NCI-H2196 treated with DMSO at 0.1 percent for 48 hours (cell line): ENCODE measurements around the gene MCTP2.

Experiments used
- DNase-seq: peaks from one replicate; lab custom pipeline; 2025; ENCODE audit not compliant: unreplicated experiment; lab: John Stamatoyannopoulos, UW

MCTP2 gene

GRCh38 chr15:94348084-94348483, 116.7 kb downstream of the MCTP2 start:
- DNase-seq, result no peak

GRCh38 chr15:94351031-94351535, 119.7 kb downstream of the MCTP2 start:
- DNase-seq, result no peak

DNA sequence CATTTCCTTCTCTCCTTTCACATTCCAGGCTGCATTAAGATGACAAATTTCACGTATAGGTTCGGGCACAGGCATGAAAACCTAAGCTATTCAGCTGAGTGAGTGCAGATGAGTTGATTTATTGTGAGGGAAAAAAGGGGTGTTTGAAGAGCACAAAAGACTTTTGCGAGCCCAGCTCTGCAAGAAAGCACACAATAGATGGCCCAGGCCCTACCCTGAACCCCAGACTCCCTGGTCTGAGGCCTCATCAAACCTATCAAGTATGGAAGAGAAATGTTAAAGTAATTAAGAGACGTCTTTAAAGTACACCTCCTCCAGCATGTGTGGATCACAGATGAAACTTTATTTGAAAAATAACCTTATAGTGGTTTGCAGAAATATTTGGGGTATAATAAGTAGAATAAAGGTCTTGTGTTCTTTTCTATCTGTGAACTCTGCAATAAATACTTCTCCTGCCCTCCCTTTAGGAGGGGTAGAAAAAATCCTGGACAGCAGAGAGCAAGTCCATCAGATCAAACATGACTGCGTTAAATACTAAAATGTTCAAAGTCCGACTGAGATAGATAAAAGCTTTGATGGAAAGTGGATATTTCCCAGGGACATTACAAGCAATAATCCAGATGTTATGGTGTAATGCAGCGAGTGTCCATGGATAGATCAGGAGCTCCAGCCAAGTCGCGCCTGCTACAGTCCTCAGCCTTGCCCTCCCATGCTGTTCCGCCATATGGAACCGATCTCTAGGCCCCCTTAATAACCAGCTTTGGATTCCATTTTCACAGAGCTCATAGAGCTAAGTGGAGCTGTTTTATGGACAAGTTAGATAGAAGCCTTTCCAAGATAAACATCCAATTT, 121.5 kb downstream of the MCTP2 start:
- DNase-seq, result no peak

- DNase-seq, result no peak
Measured at GRCh38 chr15:94353488-94353820, 122.1 kb downstream of the MCTP2 start.

DNA sequence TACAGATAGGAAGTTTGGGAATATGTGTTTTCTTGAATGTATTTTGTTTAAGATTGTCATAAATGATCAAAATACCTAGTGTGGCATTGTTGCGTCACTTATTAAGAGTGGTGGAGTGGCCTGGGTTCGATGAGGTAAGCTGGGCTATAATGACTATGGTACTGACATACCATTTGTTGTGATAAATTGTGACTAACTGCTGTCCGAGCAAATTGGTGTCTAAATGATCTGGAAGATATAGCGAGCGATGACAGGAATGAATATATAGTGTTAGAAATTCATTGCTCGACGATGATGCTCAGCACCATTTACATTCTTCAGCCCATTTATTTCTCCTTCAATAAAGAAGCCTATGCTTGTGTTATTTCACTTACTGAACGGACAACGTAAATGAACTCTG, 123.3 kb downstream of the MCTP2 start:
- no peak for DNase-seq

DNA sequence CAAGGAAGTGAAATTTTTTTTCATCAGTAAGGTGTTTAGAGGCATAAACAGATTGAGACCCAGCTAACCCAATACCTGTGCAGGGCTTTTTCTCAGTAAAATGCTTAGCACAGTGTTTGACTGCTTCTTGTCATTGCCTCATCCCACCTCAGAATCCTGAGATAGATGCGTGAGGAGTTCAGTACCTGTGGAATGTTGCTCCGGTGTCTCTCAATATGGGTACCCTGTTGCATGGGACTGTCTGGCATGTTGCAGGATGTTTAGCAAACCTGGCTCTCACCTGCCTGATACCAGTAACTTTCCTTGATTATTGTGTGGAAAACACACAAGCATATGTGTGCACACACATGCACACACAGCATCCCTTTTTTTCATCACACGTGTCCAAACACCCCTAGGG, 128.4 kb downstream of the MCTP2 start:
- no peak for DNase-seq

DNA sequence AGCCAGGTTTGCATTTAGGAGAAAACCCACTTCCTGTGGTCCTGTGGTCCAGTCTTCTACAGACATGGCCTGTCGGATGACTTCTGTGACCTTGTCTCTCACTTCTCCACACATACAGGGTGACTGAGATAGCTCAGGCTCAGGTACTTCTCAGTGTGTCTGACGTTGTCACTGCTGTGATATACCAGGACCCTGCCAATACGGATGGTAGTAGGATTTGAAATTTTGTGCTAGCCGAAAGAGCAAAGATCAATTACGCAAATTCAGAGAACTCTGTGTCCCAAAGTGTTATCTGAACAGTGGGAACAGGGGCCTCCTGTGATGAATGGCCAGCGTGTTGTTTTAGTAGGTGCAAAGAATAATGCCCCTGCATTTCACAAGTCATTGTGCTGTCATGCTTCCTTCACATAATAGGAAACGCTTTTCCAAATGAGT, 128.9 kb downstream of the MCTP2 start:
- DNase-seq, result no peak

DNA sequence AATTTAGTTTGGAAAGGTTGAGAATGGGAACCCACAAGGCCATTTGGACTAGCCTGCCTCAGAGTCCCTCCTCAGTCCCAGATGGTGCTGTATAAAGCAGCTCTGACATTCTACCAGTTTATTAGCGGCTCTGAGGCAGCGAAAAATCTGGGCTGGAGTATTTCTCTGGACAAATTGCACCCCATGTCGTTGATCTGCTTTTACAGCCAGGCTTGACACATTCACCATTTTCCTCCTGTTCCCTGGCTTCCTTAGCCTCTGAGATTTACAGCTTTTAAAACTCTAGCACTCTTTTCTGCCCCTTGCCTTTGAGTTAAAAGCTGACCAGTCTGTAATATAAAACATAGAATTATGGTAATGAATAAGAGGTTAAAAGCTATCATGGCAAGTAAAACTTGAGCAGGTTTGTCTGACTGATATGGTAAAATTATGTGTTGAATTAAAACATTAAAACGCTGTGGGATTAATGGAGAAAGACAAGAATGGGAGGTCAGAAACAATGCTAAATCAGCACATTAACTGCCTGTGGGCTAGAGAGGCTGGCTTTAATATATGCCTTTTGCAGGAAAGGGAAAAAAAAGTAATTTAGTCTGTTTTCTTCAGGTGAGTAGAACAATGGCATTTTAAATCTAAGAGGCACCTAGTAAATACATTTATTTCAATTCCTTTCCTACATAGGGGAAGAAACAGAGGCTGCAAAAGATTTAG, 131.2 kb downstream of the MCTP2 start:
- DNase-seq, result no peak

- DNase-seq, result no peak
Measured at GRCh38 chr15:94363382-94363781, 132.0 kb downstream of the MCTP2 start.

- DNase-seq, result no peak
Measured at GRCh38 chr15:94366781-94367180, 135.4 kb downstream of the MCTP2 start.

GRCh38 chr15:94367726-94368535, 136.6 kb downstream of the MCTP2 start:
- DNase-seq, result no peak

DNA sequence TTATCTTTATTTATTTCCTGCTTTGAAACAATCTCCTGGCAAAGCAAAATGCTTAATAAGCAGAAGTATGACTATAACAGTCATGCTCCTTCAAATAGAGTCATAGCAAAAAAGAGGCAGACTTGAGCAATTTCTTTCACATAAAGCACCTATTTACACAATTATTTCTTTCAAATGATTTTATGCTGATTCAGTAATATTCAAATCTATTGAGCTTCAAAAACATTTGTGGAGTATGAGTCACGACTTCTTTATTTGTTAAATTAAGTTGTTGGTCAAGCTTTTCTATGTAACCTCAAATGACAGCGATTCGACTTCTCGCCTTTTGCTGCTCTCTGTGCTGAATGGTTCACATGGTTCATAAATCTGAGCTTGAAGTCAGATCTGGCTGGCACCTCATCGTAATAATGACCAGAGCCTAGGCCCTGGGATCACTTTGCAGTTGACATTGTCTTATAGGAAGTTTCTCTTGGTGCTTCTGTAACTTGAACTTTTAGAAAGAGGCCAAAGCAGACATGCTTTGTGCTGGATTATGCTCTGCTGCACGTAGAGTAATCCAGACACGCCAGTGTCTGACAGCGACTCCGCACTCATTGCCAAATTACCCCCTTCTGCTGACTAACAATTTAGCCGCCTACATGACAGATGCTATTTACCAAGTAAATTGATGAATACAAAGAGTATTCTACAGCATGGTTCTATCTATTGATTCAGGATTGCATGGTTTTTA, 139.0 kb downstream of the MCTP2 start:
- no peak for DNase-seq

DNA sequence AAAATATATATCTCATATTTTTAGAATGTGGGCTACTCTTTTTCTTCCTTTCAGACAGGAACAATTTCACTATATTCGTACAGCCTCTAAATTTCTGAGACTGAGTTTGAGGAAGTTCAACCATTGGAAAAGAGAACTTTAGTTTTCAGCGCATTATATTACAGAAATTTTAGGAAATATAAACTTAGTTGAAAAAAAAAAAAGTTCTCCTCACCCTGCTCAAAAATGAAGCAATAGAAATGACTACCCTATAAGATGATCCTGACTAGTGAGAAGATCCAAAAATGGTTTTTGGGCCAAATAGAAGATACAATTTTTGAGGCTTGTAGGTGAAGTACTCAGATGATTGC, 139.6 kb downstream of the MCTP2 start:
- DNase-seq, result no peak

DNA sequence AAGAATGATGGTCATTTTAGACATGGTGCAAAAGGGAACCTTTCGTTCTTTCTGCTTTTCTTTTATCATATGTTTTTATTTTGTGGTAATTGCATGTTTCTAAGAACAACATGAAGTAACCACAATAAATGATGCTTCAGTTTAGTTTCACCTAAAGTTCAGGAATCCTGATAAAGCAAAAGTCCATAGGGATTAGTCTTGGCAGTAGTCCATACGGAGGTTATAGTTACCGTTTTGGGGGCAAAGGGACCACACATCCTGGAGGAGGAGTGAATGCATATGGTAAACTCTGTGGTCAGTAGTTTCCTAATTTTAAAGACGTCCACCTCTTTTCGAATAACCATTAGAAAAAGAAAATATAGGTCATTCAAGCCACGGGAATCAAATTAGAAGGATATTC, 141.5 kb downstream of the MCTP2 start:
- DNase-seq, result no peak

DNA sequence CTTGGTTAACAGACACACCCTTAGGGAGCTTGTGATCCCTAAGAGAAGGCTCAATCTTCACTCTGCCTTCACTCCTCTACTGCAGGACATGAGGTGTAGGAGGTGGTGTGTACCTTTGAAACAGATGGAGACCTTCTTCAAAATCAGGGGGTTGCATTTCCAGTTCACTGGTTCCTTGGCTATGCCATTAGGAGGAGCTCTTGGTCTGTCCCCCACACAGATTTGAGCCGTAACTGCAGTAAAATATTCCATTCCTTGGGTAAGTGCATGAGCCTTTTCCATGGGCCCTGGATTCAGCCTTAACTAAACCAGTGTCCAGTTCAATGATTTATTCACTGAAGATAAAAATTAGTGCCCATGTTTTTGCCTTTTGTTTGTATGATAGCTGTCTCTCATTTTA, 144.6 kb downstream of the MCTP2 start:
- no peak for DNase-seq

DNA sequence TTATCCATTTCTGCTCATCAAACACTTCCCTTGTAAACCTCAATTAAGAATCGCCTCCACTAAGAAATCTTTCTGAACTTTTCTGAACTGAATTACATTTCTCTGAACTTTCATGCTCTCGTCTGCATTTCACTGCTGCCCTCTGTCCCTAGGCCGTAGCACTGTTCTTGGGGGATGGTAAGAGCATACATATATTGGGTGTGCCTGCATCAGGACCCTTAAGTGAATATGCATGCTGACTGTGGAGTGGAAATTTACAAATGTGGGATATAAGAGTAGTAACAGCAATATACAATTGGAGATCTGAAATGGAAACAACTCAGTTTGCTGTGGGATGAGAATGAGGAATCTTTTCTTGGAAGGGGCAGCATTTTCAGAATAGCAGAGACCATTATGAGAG, 148.6 kb downstream of the MCTP2 start:
- no peak for DNase-seq

GRCh38 chr15:94380798-94381197, 149.4 kb downstream of the MCTP2 start:
- DNase-seq, result no peak

GRCh38 chr15:94381384-94381783, 150.0 kb downstream of the MCTP2 start:
- no peak for DNase-seq

DNA sequence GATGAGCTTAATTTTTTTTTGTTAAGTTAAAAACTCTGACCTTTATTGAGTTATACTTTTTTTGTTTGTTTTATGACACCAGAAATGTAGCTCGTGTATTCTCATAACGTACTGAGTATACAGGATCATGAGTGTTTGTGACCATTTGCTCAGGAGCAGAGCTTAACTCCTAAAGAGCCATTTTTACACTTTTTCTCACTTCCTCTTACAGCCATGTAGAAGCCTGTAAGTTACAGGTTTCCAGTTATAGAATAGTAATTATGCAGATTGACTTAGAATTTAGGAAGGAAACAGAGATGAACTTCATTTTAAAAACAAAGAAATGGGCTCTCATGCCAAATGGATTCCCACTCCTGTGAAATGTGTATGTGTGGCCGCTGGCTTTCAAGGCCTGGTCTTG, 151.7 kb downstream of the MCTP2 start:
- no peak for DNase-seq

DNA sequence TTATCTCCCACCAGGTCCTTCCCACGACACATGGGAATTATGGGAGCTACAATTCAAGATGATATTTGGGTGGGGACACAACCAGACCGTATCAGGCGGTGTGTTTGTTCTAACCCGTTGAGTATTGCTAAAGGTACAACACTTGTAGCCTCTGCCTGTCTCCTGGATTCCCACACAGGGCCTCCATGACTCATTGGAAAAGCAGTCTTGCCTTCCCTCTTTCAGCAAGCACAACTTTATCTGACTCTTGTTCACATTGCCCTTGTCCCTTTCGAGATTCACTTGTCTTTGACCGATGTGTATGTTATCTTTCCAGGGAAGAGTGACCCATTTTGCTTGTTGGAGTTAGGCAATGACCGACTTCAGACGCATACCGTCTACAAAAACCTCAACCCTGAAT, 152.3 kb downstream of the MCTP2 start:
- no peak for DNase-seq

GRCh38 chr15:94385441-94385840, 154.1 kb downstream of the MCTP2 start:
- DNase-seq, result no peak
